Measurements from ENCODE around the gene SPTB. TPM values are rescaled to one million over a fixed set of nuclear protein-coding genes. Genes with fewer than 3 reads are reported as not detected.

The SPTB gene
- polyA plus RNA-seq, 1 donor (not counting 4 experiments of a cell fraction or from before 2014, with no cell fraction given) = not detected

GRCh38 chr14:64919215-64919614, 39.5 kb upstream of the SPTB start:
- no peak for DNase-seq (ENCODE audit: low read depth, low spot score)
- H3K4me3 ChIP-seq (ENCODE audit: control insufficient read depth in 2 of 3, extremely low read depth in 1 of 3, insufficient read depth in 2 of 3, low read depth in 1 of 3, low read length in 3 of 3) = no peak overlapping the region
- H2AFZ ChIP-seq (ENCODE audit: control insufficient read depth, low read length) = no peak overlapping the region
- H4K20me1 ChIP-seq (ENCODE audit: control insufficient read depth, extremely low read depth, insufficient read depth, low read length) = no peaks in the 10 kb centered on the region
- no peak overlapping the region for H3K27ac ChIP-seq (ENCODE audit: control insufficient read depth, insufficient read depth, low read length)
- H3K9ac ChIP-seq (ENCODE audit: control insufficient read depth, extremely low read depth, insufficient read depth, low read length) = no peak overlapping the region
- no peaks in the 10 kb centered on the region for H3K9me3 ChIP-seq (ENCODE audit: control insufficient read depth, low read depth, low read length)
- H3K79me2 ChIP-seq (ENCODE audit: control insufficient read depth, insufficient read depth, low read length) = peaks cover 72% of the 10 kb centered on the region
- H3K36me3 ChIP-seq (ENCODE audit: control insufficient read depth in 2 of 2, extremely low read depth in 1 of 2, insufficient read depth in 2 of 2, low read length in 2 of 2) = peaks cover 0 to under 1% of the 10 kb centered on the region in 2 experiments
- no peaks in the 10 kb centered on the region for H3K27me3 ChIP-seq (ENCODE audit: control insufficient read depth, extremely low read depth, insufficient read depth, low read length)
- FAIRE-seq = no peak
- no peak for TF ChIP-seq CTCF (optimal IDR thresholded peaks at IDR 0.05 in 1 of 3, IDR thresholded peaks at IDR 0.05 in 1 of 3, conservative IDR thresholded peaks at IDR 0.05 in 1 of 3; ENCODE audit: extremely low read depth in 1 of 3, insufficient read depth in 2 of 3, low read length in 3 of 3)
- TF ChIP-seq EZH2 (IDR thresholded peaks at IDR 0.05; ENCODE audit: low read length) = no peak
- H3K9me1 ChIP-seq (ENCODE audit: control insufficient read depth, extremely low read depth, insufficient read depth, low read length) = no peaks in the 10 kb centered on the region
- peaks cover 13% of the 10 kb centered on the region for H3K4me1 ChIP-seq (ENCODE audit: control insufficient read depth, extremely low read depth, insufficient read depth, low read length)
- no peak overlapping the region for H3K4me2 ChIP-seq (ENCODE audit: control insufficient read depth, extremely low read depth, insufficient read depth, low read depth, low read length)
- dilution Hi-C loops (cut with MboI; ENCODE audit: extremely low pct_ligation_motif_present, low sequenced_read_pairs) = no loop called here

GRCh38 chr14:64918216-64918615, 38.5 kb upstream of the SPTB start:
- Histone ChIP-seq H3K9ac (ENCODE audit: control insufficient read depth, extremely low read depth, insufficient read depth, low read length) (no peak overlapping the region), H3K9me3 (ENCODE audit: control insufficient read depth, low read depth, low read length) (no peaks in the 10 kb centered on the region), H3K36me3 (ENCODE audit: control insufficient read depth in 2 of 2, extremely low read depth in 1 of 2, insufficient read depth in 2 of 2, low read length in 2 of 2) (no peaks in the 10 kb centered on the region), H3K4me1 (ENCODE audit: control insufficient read depth, extremely low read depth, insufficient read depth, low read length) (peaks cover 17% of the 10 kb centered on the region), H4K20me1 (ENCODE audit: control insufficient read depth, extremely low read depth, insufficient read depth, low read length) (no peaks in the 10 kb centered on the region), H3K27me3 (ENCODE audit: control insufficient read depth, extremely low read depth, insufficient read depth, low read length) (no peaks in the 10 kb centered on the region), H3K9me1 (ENCODE audit: control insufficient read depth, extremely low read depth, insufficient read depth, low read length) (no peaks in the 10 kb centered on the region), H3K4me3 (ENCODE audit: control insufficient read depth in 2 of 3, extremely low read depth in 1 of 3, insufficient read depth in 2 of 3, low read depth in 1 of 3, low read length in 3 of 3) (no peak overlapping the region), H3K27ac (ENCODE audit: control insufficient read depth, insufficient read depth, low read length) (no peak overlapping the region), H3K79me2 (ENCODE audit: control insufficient read depth, insufficient read depth, low read length) (peaks cover 69% of the 10 kb centered on the region), H2AFZ (ENCODE audit: control insufficient read depth, low read length) (no peak overlapping the region), H3K4me2 (ENCODE audit: control insufficient read depth, extremely low read depth, insufficient read depth, low read depth, low read length) (no peak overlapping the region)
- dilution Hi-C loops (cut with MboI; ENCODE audit: extremely low pct_ligation_motif_present, low sequenced_read_pairs) = no loop called here
- TF ChIP-seq CTCF (optimal IDR thresholded peaks at IDR 0.05 in 1 of 3, IDR thresholded peaks at IDR 0.05 in 1 of 3, conservative IDR thresholded peaks at IDR 0.05 in 1 of 3; ENCODE audit: extremely low read depth in 1 of 3, insufficient read depth in 2 of 3, low read length in 3 of 3) = no peak
- no peak for TF ChIP-seq EZH2 (IDR thresholded peaks at IDR 0.05; ENCODE audit: low read length)
- DNase-seq (ENCODE audit: low read depth, low spot score) = no peak
- FAIRE-seq = no peak

Measured in keratinocyte (primary cell).